Gastroesophageal sphincter (tissue), 4 donors: ENCODE data around the gene AGPAT3. TPM values are rescaled to one million over a fixed set of nuclear protein-coding genes. Genes with fewer than 3 reads are reported as not detected.

Source experiments
- ATAC-seq: fragments of 150-250 bp; one replicate; pipeline ENCODE4 v1.9.1; 2016; ENCODE audit warnings: mild to moderate bottlenecking, moderate library complexity
- H3K27ac ChIP-seq, 4 donors: fragments of 200-600 bp; sonication (generic) in 3 of 4; 1 replicate in 3 of 4; 2 replicates in 1 of 4; pipeline ENCODE4 v1.5.1; 2016 to 2019
- H3K27me3 ChIP-seq: fragments of 200-600 bp; sonication (generic); one replicate; pipeline ENCODE4 v1.5.1; 2019
- H3K36me3 ChIP-seq, 2 donors: fragments of 200-600 bp; sonication (generic); one replicate each; pipeline ENCODE4 v1.5.1; 2019; ENCODE audit warnings: control low read depth in 1 of 2
- H3K4me1 ChIP-seq, 3 donors: fragments of 200-600 bp; sonication (generic); 1 replicate in 2 of 3; 2 replicates in 1 of 3; pipeline ENCODE4 v1.5.1; 2016 to 2019; ENCODE audit warnings: control low read depth in 2 of 3
- H3K4me3 ChIP-seq, 2 donors: fragments of 200-600 bp; sonication (generic); one replicate each; pipeline ENCODE4 v1.5.1; 2019; ENCODE audit warnings: mild to moderate bottlenecking in 1 of 2, moderate library complexity in 1 of 2
- H3K9me3 ChIP-seq, 3 donors: fragments of 200-600 bp; sonication (generic); one replicate each; pipeline ENCODE4 v1.5.1; 2017 to 2019; ENCODE audit warnings: control low read depth in 2 of 3
- CTCF ChIP-seq, 4 experiments: fragments of 200-600 bp in 2 of 4; fragments of 450-650 bp in 2 of 4; sonication (generic) in 1 of 4; IDR thresholded peaks; one replicate each; pipeline ENCODE4 v1.5.1; 2017 to 2019; ENCODE audit warnings: antibody characterized with exemption in 4 of 4, mild to moderate bottlenecking in 2 of 4, moderate library complexity in 2 of 4
- EP300 ChIP-seq: sonication (generic); formaldehyde crosslinking; IDR thresholded peaks from one replicate; pipeline ENCODE4 v1.6.1; 2017; ENCODE audit warnings: antibody characterized with exemption, mild to moderate bottlenecking
- POLR2A ChIP-seq, 2 donors: fragments of 450-650 bp; IDR thresholded peaks; one replicate each; pipeline ENCODE4 v1.6.1; 2017; ENCODE audit warnings: antibody characterized with exemption in 2 of 2, mild to moderate bottlenecking in 2 of 2, moderate library complexity in 1 of 2
- POLR2AphosphoS5 ChIP-seq: sonication (generic); formaldehyde crosslinking; IDR thresholded peaks from one replicate; pipeline ENCODE4 v1.6.1; 2017; ENCODE audit warnings: antibody characterized with exemption
- WGBS, 2 donors: methylation state at CpG; one replicate each; pipeline ENCODE4 v1.1.5; 2018; ENCODE audit warnings: low coverage in 1 of 2; 5-methylcytosine and 5-hydroxymethylcytosine counted together
- total RNA-seq, 4 donors: library from RNA; depleted of rRNA; stranded (reverse); fragments of >200 nt; gene quantifications; one replicate each; pipeline ENCODE4 v1.1.0, GENCODE V29; 2016

AGPAT3 gene
- total RNA-seq, 4 donors from 2014 or later = 27.1 to 46.9 (median 32.2) TPM

GRCh38 chr21:44019568-44019958 is 154.5 kb downstream of the AGPAT3 start:
- ATAC-seq = no peak
- WGBS, 2 donors = 92 to 94% methylated on average over 6 to 8 of the region's 8 CpGs
- H3K36me3 ChIP-seq = no peaks in the 10 kb centered on the region
- peaks cover 3 to 64% (median 5%) of the 10 kb centered on the region in 3 donors for H3K4me1 ChIP-seq
- H3K27ac ChIP-seq = no peak overlapping the region
- H3K9me3 ChIP-seq = no peaks in the 10 kb centered on the region
- TF ChIP-seq POLR2A (IDR thresholded peaks at IDR 0.05) (no peak), CTCF (IDR thresholded peaks at IDR 0.05) (no peak)
- H3K27me3 ChIP-seq = no peaks in the 10 kb centered on the region
- H3K4me3 ChIP-seq = no peak overlapping the region

GRCh38 chr21:44020551-44020950 is 155.5 kb downstream of the AGPAT3 start:
- ATAC-seq = no peak
- no peaks in the 10 kb centered on the region for H3K27me3 ChIP-seq
- H3K9me3 ChIP-seq = no peaks in the 10 kb centered on the region
- no peak overlapping the region for H3K4me3 ChIP-seq
- 82 to 85% methylated on average over 3 to 4 of the region's 4 CpGs for WGBS, 2 donors
- no peak for TF ChIP-seq EP300
- TF ChIP-seq CTCF (IDR thresholded peaks at IDR 0.05) = no peak
- TF ChIP-seq POLR2A (IDR thresholded peaks at IDR 0.05) = no peak
- TF ChIP-seq POLR2AphosphoS5 = no peak
- peaks cover 3 to 64% (median 5%) of the 10 kb centered on the region in 3 donors for H3K4me1 ChIP-seq
- no peaks in the 10 kb centered on the region for H3K36me3 ChIP-seq
- peak overlapping the region in 1 of 4 donors; percentile 5 for H3K27ac ChIP-seq

GRCh38 chr21:44021064-44021463 is 156.0 kb downstream of the AGPAT3 start:
- no peak for TF ChIP-seq POLR2AphosphoS5
- TF ChIP-seq EP300 = no peak
- TF ChIP-seq CTCF (IDR thresholded peaks at IDR 0.05) = no peak
- TF ChIP-seq POLR2A (IDR thresholded peaks at IDR 0.05) = no peak
- H3K36me3 ChIP-seq = no peaks in the 10 kb centered on the region
- H3K27ac ChIP-seq = peak overlapping the region in 1 of 4 donors; percentile 5
- H3K9me3 ChIP-seq = no peaks in the 10 kb centered on the region
- peaks cover 3 to 64% (median 5%) of the 10 kb centered on the region in 3 donors for H3K4me1 ChIP-seq
- H3K4me3 ChIP-seq = no peak overlapping the region
- H3K27me3 ChIP-seq = no peaks in the 10 kb centered on the region
- ATAC-seq = no peak
- 62 to 100% methylated on average over 1 of the region's 1 CpG for WGBS, 2 donors

GRCh38 chr21:44024257-44024656 is 159.2 kb downstream of the AGPAT3 start:
- Histone ChIP-seq H3K4me3 (no peak overlapping the region), H3K9me3 (no peaks in the 10 kb centered on the region), H3K4me1 (peaks cover 3 to 54% (median 5%) of the 10 kb centered on the region in 3 donors), H3K36me3 (no peaks in the 10 kb centered on the region), H3K27me3 (no peaks in the 10 kb centered on the region), H3K27ac (peak overlapping the region in 1 of 4 donors; percentile 13)
- no peak for ATAC-seq
- whole genome bisulfite sequencing, 2 donors = 57 to 88% methylated on average over 1 of the region's 1 CpG
- no peak for TF ChIP-seq EP300
- no peak for TF ChIP-seq CTCF (IDR thresholded peaks at IDR 0.05)
- TF ChIP-seq POLR2AphosphoS5 = no peak
- TF ChIP-seq POLR2A (IDR thresholded peaks at IDR 0.05) = no peak

- Histone ChIP-seq H3K9me3 (no peaks in the 10 kb centered on the region), H3K4me3 (no peak overlapping the region), H3K4me1 (peaks cover 3 to 54% (median 5%) of the 10 kb centered on the region in 3 donors), H3K36me3 (no peaks in the 10 kb centered on the region), H3K27me3 (no peaks in the 10 kb centered on the region), H3K27ac (peak overlapping the region in 3 of 4 donors; percentile 13 to 50 (median 33))
- TF ChIP-seq POLR2A (IDR thresholded peaks at IDR 0.05) (no peak), POLR2AphosphoS5 (no peak), EP300 (no peak), CTCF (IDR thresholded peaks at IDR 0.05) (no peak)
- 58 to 69% methylated on average over 4 to 8 of the region's 8 CpGs for WGBS, 2 donors
- ATAC-seq = peak; percentile 93
Measured at GRCh38 chr21:44024887-44025353, 159.9 kb downstream of the AGPAT3 start.
